Measurements from ENCODE around the gene CACNA2D3.

GRCh38 chr3:54951405-54951804, 829.1 kb downstream of the CACNA2D3 start:
- TF ChIP-seq CTCF (IDR thresholded peaks at IDR 0.05), result peak; percentile 66
- no peak for TF ChIP-seq EZH2 (IDR thresholded peaks at IDR 0.05)
- no peak for TF ChIP-seq EZH2phosphoT487 (IDR thresholded peaks at IDR 0.05)
